HS-5 (cell line): ENCODE results near the gene MRTO4.
A peak's percentile ranks its signal among the peaks of the same experiment; 100 is the strongest.
"Not testable (repeated sequence)": the region's sequence is repeated elsewhere in the genome, so short reads cannot be mapped to it uniquely, and the experiment has no call there.

Experiments used
- DNase-seq: peaks from one replicate; pipeline ENCODE4 v3.0.0-alpha.2; 2012; ENCODE audit warnings: low read depth

MRTO4 gene

DNA sequence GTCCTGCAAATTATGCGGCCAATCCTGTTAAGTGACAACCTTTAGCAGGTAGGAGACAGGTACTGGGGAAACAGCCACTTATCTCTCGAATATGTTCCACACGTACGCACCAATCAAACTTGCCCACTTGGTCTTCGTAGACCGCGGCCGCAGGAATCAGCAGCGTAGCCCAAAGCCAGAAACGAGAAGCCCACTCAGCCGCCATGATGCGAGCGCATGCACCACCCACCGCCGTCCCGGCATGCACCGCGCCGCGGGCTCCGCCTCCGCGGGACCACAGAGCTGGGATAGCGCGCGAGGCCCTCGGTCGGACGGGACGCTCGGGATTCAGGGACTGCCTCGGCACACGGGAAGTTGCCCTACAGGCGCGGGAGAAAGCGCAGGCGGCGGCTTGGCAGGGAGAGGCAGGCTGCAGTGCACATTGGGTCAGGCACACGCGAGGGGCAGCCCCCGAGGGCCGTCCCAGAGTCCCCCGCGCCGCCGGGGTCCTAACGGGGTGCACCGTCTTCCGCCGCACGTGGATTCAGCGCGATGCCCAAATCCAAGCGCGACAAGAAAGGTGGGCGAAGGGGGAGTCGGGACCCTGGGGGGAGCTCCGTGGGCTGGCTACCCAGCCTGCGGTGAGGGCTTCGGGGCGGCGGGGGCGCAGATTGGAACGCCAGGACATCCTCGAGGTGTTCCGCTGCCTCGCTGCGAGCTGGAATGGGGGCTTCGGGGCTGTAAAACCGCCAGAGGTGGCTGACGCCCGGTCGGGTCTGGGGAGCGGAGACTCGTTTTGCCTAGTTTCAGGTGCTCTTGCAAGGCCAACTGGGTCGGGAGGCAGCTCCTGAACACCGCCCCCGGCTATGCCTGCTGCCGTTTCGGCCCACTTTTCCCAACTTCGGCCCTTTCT lies at the start of gene MRTO4, which contains the start of gene EMC1:
Gene MRTO4 (plus strand): TSS at position 501 of the 892 bp plus-strand sequence. CDS start 31 bp downstream, at position 532.
Gene EMC1 (minus strand): TSS at position 220 of the 892 bp plus-strand sequence. CDS start 15 bp downstream, at position 205.
- DNase-seq = peak; percentile 58

DNA sequence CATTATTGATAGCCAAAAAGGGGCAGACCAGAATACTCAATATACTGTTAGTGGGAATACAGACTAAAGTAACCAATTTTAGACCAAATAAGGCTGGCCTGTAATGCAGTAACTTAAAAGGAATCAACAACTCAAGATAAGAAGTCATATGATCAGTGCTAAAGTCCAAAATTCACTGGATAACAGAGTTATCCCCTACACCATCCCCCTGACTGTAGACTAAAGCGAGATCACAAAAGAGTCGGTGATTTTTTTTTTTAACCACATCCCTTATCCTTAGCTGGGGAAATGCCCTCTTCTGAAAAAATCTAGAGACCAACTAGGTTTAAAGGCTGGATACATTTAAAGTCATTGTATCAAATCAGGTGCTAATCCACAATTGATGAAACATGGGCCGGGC lies 49.2 kb upstream of the MRTO4 start:
- no peak for DNase-seq

DNA sequence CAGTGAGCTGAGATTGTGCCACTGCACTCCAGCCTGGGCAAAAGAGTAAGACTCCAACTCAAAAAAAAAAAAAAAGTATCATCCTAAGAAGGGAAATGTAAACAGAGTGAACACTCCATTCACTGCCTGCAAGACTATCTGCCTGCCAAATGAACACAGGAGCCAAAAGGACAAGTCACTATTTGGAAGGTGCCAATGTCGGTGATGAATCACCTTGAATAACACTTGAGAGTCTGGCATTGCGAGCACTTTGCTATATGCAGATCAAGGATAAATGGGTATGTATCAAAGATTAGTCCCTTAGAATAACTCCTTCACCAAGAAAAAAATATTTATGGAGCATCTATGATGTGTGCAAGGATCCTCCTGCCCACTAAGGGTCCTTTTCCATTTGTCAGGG lies 48.2 kb upstream of the MRTO4 start:
- DNase-seq = peak; percentile 53

DNA sequence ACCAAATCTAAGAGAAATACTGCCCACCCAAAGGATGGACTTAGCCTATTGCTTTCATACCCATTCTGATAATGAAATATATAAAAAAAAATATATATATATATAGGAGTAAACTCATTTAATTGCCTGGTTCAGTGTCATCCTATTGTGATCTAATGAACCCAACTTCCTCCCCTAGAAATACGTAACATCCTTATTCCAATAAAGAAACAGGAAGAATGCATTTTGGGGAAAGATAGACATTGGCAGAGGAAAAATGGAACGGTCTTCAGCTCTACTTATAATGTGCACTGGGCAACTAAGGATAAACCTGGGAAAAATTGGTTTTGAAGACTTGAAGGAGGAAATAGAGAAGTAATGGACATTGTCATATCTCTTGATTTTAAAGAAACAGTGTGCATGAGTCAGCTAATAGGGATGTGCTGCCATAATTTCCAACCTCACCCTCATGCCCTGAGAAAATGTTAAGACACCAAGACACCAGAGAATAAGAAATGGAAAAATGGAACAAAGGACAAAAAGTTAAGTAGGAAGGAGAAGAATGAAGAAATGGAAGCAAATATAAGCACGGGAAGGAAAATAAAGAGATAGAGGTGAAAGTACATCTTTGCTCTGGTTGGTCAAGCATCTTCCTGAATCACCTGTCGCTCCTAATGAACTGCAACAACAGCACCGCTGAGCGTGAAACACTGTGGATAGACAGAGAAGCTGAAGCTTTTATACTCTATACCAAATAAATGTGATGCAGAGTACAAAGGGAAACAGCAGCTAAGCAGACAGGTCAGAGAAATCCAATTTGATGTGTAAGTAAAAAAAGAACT lies 46.9 kb upstream of the MRTO4 start:
- no peak for DNase-seq

DNA sequence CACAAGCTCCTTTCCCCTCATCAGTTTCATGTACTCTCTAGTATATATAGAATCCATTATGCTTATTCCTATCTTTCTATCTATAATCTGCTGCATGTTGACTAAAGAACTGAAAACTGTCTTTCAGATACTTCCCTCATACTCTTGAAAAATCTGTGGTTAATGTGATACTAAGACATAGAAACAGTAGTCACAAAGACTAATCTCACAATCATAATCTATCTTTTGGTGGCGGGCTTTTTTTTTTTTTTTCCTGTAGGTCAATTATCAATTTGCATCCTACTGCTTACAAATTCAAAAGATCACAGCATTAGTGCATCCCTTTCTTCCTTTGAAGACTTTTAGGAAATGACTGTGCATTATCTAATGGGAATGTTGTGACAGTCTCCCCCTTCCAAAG lies 46.2 kb upstream of the MRTO4 start:
- no peak for DNase-seq

DNA sequence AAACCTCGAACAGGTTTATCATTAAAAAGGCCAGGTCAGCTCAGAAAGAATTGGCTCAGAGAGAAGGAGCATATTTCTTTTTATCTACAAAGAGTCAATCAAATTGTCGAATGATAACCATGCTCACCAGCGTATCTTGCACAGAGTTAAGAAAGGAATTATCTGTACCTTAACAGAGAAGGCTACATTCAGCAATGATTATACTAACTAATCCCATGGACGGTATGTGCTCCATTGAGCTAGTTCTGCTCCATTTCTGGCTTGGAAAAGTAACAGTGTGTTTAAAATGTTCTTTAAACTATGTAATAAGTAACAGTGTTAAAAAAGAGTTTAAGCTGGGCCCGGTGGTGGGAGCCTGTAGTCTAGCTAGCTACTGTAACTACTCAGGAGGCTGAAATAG lies 45.8 kb upstream of the MRTO4 start:
- DNase-seq = no peak

DNA sequence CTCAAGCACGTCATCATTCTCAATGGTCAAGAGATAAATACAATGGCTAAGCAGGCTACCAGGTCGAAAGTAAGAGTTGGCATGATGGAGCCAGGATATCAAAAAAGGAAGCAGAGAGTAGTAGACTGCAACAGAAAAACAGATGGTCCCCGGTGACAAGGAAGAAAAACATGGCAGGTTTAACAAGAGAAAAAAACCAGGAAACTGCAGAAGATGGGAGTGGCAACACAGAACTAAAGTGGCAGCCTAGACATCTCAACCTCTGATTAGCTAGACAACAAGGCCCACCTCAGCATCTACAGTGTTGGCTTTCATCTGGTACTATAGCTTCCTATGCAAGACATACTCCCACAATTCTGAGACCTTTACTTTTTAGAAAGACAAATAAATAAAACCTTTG lies 44.7 kb upstream of the MRTO4 start:
- DNase-seq = no peak

DNA sequence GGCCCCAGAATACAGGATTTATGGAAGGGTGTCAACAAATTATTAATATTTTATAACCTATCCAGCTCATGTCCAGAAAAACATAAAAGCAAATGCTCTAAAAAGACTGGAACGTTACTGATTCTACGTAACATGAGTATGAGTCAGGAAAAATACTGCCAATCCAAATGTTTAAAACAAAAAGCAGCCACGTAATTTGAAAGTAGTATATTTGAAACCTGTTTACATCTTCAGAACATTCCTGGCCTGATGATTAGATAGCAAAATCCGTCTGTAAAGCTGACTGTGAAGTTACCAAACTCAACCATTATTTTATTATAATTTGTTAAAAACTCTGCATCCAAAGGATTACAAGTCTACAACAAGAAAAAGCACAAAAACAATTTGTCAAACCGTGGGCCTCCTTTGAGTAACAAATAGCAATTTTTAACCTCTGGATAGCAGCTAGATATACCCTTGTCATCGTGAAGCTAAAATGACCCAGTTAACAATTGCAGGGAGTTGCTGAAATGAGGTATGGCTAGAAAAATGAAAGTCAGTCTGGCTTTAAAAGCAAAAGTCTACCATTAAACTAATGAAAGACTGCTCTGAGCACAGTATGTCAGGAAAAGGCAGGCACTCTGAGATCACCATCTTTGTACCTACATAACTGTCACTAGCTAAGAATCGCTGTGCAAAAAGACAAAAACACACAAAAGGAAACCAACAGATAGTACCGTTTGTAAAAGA lies 42.7 kb upstream of the MRTO4 start:
- DNase-seq = peak; percentile 32

DNA sequence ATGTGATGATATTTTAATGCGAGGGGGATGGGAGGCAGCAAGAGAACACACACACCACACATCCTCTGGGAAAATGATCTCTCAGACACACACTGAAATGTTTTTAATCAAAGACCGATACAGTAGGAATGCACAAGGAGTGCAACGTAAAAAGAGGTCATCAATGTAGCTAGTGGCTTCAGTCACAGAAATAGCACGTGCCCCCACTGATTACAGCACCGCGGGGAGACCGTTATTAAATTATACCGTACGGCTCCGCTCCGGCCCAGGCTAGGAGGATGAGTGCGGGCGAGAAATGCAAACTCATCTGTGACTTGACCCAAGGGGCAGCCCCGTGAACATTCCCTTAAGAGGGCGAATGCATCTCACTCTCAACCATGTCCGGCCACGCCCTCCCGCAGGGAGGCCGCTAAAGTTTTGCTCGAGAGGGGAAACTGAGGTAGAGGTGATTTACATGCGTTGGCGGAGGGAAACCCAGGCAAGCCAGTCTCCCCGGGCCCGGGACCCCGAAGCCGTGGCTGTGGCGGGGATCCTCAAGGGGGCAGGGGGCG lies 42.1 kb upstream of the MRTO4 start:
- DNase-seq = peak; percentile 18

DNA sequence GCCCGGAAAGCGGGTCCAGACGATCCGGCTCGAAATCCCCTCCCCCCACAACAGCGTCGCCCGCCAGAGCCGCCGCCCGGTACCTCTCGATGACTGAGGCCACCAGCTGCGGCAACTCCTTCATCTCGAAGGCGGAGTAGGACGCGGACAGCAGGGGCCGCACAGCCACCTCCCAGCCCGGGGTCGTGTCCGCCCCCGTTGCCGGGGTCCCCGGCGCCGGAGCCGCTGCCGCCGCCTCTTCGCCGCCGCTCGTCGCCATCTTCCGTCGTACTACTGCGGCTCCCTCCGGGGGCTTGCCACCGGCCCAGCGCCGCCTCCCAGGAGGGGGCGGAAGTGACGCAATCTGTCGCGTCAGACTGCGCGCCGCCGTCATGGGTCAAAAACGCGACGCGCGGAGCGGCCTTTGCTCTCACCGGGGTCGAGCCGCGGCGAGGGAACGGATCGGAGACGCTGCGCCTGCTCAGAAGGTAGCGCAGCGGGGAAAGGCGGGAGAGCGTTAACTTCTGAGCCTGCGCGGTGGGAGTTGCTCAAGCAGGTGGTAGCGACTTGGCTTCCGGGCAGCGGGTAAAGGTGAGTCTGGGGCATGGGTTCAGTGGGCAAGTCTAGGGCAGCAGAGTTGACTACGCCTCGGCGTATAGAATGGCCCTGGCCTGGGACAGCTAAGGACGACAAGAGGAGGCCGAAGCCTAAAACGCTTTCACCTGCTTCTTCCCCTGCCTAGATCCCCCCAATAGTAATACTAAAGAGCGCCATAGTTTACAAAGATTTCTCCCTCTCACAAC lies 41.4 kb upstream of the MRTO4 start, which contains the start of gene UBR4:
Gene UBR4 (minus strand): TSS at position 277 of the 782 bp plus-strand sequence. CDS start 18 bp downstream, at position 259.
- peak; percentile 74 for DNase-seq

DNA sequence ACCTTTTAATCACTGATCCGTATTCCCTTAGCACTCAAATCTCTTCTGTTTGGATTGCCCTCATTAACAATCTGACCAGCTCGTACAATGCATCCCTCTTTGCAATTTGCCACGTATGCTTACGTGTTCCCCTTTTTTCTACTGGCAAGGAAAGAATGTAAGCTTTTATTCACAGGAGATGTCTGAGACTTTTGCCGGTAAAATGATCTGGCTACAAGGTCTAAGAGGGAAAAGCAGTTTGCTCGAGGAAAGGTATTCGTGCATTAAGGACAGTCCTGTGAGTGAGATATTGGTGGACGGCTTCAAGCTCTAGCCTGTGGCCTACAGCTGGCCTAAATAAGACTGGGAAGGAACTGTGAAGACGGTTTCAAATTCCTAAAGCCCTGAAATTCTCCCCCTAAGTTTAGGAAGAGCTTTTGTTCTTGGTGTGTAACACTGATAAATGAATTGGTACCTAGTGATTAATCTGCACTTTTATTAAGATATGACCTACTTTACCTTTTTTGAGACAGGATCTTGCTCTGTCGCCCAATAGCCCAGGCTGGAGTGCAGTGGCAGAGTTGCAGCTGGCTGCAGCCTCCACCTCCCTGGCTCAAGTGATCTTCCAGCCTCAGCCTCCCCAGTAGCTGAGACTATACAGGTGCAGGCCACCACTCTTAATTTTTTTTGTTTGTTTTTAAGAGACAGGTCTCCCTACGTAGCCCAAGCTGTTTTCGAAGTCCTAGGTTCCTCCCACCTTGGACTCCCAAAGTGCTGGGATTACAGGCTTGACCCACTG lies 40.6 kb upstream of the MRTO4 start:
- DNase-seq = no peak

DNA sequence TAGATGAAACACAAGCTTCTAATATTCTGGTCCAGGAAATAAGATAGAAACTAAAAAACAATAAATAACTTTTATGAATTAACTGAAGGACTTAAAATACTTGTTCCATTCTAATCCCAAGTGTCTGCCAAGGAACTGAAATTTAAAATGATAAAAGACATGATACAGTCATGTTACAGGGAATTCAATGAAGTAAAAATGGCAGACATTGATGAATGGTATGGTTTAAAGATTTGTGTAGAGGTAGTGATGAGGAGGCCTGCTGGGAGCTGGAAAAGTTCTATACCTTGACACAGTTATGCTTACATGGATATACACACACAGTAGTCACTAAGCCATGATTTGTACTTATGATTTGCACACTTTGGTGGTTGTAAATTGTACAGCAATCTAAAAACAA lies 39.4 kb upstream of the MRTO4 start:
- no peak for DNase-seq

DNA sequence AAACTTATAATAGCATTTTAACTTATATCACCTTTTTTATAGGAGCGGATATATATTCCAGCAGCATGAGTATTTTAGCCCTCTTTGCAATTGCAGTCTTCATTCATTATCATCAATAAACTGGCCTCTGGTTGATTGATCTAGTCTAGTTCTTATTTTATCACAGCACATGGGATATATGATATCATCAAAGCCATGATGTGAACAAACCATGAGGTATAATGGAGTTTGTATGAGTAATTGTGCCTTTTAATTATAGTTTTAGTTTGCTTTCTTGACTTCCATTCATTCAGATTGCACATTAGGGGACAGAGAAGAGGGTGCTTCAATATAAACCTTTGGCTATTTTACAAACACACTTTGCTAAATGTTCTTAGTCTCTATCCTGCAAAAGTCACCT lies 38.0 kb upstream of the MRTO4 start:
- DNase-seq = no peak

DNA sequence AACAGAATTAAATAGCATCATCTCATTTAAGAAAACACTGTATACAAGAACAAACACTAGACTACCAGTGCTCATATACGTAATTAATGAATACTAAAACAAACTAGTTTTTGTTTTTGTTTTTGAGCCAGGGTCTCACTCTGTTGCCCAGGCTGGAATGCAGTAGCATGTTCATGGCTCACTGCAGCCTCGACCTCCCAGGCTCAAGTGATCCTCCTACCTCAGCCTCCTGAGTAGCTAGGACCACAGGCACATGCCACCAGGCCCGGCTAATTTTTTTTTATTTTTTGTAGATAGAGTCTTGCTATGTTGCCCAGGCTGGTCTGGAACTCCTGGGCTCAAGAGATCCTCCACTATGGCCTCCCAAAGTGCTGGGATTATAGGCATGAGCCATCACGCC lies 35.0 kb upstream of the MRTO4 start:
- DNase-seq = not testable (repeated sequence)

DNA sequence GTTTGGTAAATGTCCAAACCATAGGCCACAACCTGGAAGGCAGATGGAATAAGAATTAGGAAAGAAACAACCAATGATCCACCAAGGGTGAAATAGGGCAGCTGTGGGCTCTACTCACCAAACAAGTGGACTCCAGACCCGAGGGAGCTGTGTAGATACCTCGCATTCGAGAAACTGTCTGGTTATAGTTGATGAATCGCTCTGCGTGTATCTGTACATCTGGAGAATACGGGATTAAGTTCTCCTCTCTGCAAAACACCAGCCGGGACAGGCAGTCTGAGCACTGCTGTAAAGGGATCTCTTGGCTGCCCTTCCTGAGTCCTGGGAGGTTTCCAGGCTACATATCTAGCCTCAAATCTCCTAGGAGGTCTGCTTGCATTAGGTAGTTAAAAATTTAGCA lies 32.2 kb upstream of the MRTO4 start:
- no peak for DNase-seq

DNA sequence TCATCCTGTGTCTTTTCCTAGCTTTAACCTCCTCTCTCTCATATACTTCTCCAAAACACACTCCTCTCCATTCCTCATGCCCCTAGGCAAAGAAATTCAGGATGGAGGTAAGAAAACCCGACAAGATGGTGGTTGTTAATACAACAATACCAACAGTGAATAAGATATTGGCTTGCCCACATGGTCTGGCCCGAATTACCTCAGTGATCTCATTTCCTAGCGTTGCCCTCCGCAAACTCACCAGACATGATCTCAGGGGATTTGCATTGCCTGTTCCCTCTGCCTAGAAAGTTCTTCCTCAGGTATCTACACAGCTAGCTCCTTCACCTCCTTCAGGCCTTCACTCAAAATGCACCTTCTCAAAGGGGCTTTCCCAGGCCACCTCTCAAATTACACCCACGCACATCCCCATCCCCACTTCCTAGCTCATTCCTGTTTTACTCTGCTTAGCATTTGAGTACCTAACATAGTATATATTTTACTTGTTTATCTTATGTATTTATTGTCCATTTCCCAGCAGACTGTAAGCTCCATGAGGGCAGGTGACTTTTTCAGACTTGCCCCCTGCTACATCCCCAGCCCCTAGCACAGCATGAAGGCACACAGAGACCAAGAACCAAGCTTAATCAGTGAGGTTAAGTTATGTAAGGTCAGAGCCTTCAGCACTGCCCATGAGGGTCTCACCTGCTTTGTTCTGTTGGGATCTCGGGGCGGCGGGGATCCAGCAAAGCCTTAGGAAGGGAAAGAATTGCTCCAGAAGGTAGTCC lies 31.3 kb upstream of the MRTO4 start:
- DNase-seq = no peak

DNA sequence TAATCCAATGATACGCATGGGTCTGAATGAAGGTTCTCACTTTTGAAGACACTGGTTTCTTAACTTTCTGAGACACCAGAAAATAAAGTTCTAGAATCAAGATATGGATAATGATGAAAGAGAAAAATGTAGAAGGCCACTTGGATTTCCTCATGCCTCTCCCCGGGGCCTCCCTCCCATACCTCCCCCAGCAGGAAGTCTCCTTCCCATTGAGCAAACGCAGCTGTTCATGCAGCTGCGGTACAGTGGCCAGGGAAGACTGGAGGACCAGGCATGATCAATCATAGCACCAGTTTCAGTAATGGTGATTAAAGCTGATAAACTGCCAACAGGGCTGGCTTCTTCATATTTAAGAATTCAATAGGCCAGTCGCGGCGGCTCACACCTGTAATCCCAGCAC lies 30.6 kb upstream of the MRTO4 start:
- DNase-seq = no peak

DNA sequence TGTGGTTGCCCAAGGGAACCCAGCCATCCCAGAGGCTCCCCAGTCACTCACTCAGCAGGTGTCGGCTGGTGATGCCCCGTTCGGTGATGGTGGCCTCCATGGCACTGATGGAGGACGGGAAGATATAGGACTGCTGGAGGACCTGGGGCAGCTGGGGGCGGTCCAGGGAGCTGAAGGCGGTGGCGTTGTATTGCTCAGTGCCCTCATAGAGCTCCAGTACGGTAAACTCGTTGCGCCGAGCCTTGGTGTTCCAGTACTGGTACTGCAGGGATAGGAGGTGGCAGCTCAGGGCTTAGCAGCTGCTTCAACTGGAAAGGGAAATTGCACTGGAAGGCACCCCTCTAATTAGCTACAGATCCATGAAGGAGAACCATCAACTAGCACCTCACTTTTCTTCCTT lies 29.0 kb upstream of the MRTO4 start:
- no peak for DNase-seq
